SIG-M5 treated with dmso at 0.1 percent for 504 hours (cell line): ENCODE data around the gene GPC6.

Experiments
- DNase-seq: peaks from one replicate; lab custom pipeline; 2025; ENCODE audit not compliant: unreplicated experiment; lab: John Stamatoyannopoulos, UW

Gene GPC6

DNA sequence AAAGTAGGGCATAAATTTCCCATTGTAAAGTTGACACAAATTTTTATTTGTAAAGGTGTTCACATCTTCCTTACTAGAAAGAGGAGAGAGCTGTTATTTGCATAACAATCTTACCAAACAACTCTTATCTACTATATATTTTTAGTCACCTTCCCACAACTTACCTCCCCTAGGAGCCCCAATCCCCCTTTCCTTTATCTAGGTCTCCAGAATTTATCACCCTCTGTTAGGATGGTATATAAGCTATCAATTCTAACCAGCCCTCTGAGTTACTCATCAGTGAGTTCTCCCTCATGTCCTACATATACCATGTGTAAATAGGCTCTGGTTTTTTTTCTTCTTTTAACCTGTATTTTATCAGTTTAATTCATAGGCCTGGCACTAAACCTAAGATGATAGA is 1190.7 kb downstream of the GPC6 start:
- no peak for DNase-seq

DNA sequence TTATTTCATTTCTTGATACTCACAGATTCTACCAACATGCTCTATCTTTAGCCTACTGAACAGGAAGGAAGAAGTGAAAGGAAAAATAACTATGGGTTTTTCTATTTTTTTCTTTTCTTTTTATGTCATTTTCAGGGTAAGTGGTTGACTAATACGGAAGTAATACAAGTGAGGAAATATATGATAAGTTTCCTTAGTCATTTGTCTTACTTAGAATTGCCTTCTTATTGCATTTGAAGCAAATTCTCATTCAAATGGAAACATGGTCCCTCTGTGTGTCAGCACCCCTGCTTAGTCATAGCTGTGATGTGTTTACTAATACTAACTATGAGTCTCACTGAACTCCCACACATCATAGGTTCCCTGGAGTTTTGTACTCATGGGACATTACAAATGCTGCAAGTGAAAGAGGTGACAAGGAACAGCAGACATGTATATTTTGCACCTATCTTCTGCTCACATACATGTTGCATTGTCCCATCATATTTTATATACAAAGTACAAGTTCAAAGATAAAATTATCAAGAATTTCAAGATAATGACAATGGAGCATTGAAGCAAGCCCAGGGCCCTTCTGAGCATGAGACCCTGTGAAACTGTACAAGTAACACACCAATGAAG is 1192.8 kb downstream of the GPC6 start:
- DNase-seq: peak; percentile 52

DNA sequence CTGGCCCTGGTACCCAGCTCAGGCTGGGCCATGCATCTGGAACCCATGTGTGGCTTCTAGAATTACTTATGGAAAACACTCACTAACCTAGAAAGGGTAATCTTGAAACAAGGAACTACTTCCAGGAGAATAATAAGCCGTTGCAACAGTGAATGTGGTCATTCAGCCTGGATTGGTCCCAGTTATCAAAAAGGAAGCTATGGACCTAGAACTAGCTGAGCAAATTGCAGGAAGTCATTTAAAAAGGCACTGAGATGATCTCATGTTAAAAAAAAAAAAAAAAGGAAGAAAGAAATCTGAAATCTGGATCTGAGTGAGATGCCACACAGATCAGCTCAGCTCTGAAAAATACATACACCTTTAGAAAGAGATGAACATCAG is 1193.3 kb downstream of the GPC6 start:
- no peak for DNase-seq

DNA sequence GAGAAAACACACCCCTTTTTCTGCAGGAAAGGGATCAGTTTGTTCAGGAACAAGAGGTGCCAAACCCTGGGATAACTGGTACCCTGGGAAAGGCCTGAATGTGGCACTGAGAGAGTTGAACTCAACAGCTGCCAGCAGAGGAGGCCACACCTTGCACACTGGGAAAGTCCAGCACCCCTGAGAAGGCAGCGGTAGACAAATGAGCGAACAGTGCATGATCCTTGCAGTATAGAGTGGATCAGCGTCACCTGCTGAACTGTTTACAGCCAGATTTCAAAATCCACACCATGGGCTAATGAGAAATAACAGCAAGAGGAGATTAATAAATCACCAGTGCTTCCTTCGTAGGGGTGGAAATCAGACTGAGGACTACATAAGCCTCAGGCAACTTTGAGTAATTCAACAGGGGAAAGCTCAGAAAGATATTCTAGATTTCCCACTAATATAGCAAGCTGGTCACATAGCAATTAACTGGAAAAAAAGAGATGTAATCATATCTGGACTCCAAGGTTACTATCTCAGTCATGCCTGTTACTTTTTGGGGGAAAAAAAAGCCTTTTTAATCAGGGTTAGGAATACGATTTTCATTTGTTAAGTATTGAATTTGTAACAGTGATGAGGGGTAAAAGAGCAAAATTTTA is 1200.8 kb downstream of the GPC6 start:
- DNase-seq: no peak

DNA sequence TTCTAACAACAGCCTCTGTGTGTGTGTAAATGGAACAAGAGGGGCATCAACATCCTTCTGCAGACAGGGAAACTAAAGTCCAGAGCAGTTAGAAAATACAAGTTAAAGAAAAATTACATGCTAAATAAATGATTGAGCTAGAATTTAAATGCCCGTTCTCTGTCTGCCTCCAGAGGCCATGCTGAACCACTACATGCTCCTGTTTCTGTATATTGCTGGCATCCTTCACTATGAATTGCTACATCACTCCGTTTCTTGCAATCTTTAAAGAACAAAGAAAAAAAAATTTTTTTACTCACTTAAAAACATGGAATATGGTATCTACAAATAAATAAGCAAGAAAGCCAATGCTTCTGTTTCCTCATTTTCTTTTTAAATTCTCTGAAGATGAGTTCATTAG is 1205.0 kb downstream of the GPC6 start:
- DNase-seq: no peak

DNA sequence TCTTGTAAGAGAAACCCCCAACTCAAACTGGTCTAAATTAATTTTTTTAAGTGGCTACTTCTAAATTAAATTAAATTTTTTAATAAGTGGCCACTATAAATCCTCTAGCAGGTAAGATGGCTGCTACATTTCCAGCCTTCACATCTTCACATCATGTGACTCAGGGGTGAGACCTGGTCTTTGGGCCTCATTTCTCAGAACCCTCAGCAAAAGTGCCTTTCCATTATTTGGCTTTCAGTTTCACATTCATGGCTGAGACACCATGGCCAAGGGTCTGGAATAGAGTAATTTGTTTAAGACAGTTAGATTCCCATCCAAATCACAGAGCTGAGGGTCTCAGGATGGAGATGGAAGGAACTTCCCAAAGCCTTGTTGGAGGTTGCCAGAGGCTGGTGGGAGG is 1205.4 kb downstream of the GPC6 start:
- no peak for DNase-seq

DNA sequence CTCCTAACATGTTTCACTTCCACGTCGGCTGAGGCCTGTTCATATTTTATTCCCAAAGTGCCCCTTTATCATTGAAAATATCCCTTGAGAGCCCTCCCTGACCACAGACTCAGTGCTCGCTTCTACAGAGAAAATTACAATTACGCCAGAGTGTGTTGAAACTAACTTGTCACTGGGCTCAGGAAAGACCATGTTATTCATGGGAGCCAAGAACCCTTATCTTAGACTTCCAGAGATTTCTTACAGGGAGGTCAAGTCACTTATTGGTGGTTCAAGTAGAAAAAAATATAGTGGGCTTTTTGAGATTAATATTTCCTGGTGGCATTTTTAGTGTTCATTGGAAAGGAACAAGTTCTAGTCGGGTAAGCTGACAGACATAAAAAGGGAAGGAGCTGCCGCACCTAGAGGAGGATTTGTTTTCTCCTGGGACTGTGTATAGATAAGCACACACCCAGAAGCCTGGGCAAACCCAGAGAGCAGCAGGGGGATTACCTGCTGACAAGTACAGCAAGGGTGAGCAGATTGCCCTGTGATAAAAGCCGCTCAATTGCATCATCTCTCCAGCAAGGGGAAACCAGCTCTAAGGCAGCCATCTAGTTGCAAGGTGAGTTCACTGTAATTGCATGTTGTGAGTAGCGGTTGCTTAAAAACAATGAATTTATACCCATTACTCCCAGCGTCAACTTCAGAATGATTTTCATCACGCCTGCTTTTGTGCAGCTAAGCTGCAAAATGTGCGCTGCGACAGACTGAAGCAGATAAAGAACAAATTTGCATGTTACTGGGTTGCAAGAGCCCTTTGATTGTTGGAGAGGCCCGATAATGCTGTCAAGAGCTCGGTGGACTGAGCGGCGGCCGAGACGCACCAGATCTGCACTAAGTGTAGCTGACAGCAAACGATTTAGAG is 1206.7 kb downstream of the GPC6 start:
- no peak for DNase-seq

DNA sequence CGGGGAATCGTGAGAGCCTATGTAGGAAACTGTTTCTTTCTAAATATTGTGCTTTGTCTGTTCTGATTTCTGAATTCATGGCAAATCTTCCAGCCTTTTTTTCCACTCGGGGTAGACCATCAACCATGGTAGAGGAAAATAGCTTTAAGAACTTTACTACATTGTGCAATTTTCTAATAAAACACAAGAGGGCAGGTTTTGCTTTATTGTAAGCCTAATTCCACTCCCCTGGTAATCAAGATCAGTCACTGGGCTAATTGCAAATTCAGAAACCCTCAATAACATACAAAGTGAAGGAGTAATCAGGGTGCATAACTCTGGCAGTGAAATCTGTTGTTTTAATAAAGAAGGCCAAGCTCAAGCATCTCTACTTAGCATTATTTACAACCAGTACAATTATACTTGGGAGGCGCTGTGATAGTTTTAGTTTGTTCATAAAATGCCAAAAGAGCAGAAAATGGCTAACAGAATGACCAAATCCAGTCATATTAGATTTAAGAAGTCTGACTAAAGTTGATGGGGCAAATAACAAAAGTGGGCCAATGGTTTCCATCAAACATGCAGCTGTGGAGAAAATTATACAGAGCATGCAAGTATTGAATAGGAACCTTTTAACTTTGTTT is 1209.1 kb downstream of the GPC6 start:
- DNase-seq: peak; percentile 63

DNA sequence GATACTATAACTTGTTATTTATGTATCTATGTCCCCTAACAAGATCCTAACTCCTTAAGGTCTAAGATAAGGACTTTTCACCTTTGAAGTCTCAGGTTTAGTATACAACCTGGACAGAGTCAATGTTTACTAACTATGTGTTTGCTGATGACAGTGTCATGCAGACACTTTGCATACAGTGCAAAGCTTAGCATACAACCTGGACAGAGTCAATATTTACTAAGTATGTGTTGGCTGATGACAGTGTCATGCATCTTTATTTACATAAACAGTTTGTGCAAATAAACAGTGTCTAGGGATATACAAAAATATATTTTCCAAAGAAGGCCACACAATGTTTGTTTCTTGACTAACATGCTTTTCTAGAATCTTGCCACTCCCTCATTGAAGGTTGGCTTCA is 1218.2 kb downstream of the GPC6 start:
- DNase-seq: no peak

DNA sequence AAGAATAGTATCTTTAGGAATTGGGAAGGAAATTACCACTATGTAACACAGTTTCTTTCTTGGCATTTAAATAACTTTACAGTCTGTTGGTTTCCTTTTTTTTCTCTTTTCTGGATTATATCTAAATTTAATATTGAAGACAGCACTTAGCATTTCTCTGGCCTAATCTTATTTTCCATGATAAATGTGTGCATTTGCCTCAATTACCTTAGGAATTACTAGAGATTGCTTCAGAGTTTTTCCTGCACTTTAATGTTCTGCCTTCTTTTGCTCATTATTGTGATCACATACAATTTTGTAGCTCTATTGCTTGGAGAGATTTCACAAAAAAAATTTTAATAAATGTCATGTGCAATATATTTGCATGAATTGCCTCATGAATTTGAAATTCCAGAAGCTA is 1227.7 kb downstream of the GPC6 start:
- DNase-seq: no peak

DNA sequence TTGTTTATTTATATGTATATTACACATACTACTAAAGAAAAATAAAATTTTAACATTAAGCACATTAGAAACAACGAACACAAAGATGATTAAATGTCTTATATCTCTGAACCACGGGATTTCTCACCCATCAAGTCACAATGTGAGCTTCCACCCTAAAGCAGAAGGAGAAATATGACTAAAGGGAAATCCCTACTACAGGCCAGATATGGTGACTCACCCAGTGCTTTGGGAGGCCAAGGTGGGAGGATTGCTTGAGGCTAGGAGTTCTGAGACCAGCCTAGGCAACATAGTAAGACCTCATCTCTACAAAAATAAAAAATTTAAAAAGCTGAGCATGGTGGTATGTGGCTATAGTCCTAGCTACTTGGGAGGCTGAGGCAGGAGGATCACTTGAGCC is 1228.3 kb downstream of the GPC6 start:
- no peak for DNase-seq

DNA sequence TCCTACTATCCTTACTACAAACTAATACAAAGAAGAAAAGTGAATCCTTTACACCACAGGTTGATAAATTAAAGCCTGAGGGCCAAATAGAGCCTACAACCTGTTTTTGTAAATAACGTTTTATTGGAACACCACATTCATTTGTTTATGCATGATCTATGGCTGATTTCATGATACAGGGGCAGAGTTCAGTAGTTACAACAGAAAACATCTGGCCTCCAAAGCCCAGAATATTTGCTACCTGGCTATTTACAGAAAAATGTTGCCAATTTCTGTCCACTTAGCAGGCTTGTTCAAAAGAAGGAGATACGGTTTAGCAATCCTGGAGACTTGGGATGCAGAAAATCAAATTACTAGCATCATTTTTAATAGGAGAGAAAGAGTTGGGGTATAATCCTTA is 1228.8 kb downstream of the GPC6 start:
- DNase-seq: no peak
